GM12878 (cell line): ENCODE measurements around the gene CHD5.

ENCODE experiments used
- TF ChIP-seq, protein P1 (sequence below), 3 experiments: IDR thresholded peaks in 2 of 3; conservative IDR thresholded peaks in 1 of 3; 2 replicates each; pipeline ENCODE4 v1.5.1; 2011; ENCODE audit warnings: low read depth in 3 of 3, low read length in 3 of 3, mild to moderate bottlenecking in 3 of 3, control low read depth in 2 of 3, moderate library complexity in 2 of 3, inconsistent platforms in 1 of 3, mixed read lengths in 1 of 3; ENCODE audit not compliant: control insufficient read depth in 2 of 3, insufficient read depth in 1 of 3; ENCODE audit errors: extremely low read depth in 1 of 3
- TF ChIP-seq, protein P2 (sequence below): fragments of 450-650 bp; IDR thresholded peaks from 2 replicates; pipeline ENCODE4 v1.6.1; 2017; ENCODE audit warnings: mild to moderate bottlenecking, low read depth, inconsistent platforms; ENCODE audit not compliant: poor library complexity, severe bottlenecking

DNA sequence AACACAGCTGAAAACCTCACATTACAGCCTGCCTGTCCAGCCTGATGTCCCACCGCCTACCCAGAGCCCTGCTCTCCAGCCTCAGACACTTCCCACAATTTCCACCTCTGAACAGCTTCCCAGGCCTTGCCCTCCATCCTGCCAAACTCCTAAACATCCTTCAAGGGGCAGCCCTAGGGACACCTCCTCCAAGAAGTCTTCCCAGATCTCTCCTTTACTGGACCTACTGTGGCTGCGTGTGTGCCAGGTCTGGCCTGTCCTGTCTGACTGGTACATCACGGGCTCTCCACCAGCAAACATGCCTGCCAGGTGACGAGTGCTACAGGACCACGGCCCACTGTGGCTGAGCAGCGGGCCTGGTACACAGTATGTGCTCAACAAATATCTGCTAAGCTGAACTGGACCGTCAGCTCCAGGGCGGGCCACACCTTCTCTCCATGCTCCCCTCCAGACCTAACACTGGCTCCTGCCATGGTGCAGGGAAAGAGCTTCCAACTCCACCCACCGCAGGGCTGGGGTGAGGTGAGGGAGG lies 28.8 kb downstream of the CHD5 start:
- TF ChIP-seq, protein P1, sequence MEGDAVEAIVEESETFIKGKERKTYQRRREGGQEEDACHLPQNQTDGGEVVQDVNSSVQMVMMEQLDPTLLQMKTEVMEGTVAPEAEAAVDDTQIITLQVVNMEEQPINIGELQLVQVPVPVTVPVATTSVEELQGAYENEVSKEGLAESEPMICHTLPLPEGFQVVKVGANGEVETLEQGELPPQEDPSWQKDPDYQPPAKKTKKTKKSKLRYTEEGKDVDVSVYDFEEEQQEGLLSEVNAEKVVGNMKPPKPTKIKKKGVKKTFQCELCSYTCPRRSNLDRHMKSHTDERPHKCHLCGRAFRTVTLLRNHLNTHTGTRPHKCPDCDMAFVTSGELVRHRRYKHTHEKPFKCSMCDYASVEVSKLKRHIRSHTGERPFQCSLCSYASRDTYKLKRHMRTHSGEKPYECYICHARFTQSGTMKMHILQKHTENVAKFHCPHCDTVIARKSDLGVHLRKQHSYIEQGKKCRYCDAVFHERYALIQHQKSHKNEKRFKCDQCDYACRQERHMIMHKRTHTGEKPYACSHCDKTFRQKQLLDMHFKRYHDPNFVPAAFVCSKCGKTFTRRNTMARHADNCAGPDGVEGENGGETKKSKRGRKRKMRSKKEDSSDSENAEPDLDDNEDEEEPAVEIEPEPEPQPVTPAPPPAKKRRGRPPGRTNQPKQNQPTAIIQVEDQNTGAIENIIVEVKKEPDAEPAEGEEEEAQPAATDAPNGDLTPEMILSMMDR (IDR thresholded peaks at IDR 0.05 in 2 of 3, conservative IDR thresholded peaks at IDR 0.05 in 1 of 3; ENCODE audit: control insufficient read depth in 2 of 3, extremely low read depth in 1 of 3, insufficient read depth in 1 of 3, low read depth in 3 of 3, low read length in 3 of 3) = no peak
- TF ChIP-seq, protein P2, sequence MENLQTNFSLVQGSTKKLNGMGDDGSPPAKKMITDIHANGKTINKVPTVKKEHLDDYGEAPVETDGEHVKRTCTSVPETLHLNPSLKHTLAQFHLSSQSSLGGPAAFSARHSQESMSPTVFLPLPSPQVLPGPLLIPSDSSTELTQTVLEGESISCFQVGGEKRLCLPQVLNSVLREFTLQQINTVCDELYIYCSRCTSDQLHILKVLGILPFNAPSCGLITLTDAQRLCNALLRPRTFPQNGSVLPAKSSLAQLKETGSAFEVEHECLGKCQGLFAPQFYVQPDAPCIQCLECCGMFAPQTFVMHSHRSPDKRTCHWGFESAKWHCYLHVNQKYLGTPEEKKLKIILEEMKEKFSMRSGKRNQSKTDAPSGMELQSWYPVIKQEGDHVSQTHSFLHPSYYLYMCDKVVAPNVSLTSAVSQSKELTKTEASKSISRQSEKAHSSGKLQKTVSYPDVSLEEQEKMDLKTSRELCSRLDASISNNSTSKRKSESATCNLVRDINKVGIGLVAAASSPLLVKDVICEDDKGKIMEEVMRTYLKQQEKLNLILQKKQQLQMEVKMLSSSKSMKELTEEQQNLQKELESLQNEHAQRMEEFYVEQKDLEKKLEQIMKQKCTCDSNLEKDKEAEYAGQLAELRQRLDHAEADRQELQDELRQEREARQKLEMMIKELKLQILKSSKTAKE = no peak
